ENCODE data around the gene RGS2.

Gene RGS2

GRCh38 chr1:192795916-192796618, 12.8 kb upstream of the RGS2 start:
- DNase-seq (ENCODE audit: low spot score) (no peak), FAIRE-seq (no peak)

- no peak for FAIRE-seq
- DNase-seq (ENCODE audit: low spot score): no peak
These were observed 11.7 kb upstream of the RGS2 start for GRCh38 chr1:192797143-192797542.

- DNase-seq (ENCODE audit: low spot score) (no peak), FAIRE-seq (no peak)
These were observed 10.9 kb upstream of the RGS2 start for GRCh38 chr1:192797891-192798290.

- DNase-seq (ENCODE audit: low spot score) (no peak), FAIRE-seq (no peak)
These were observed 7.4 kb upstream of the RGS2 start for GRCh38 chr1:192801451-192801850.

GRCh38 chr1:192802406-192802805, 6.4 kb upstream of the RGS2 start:
- DNase-seq (ENCODE audit: low spot score) (no peak), FAIRE-seq (no peak)

GRCh38 chr1:192803501-192803900, 5.3 kb upstream of the RGS2 start:
- FAIRE-seq: no peak
- no peak for DNase-seq (ENCODE audit: low spot score)

- peak; percentile 90 for FAIRE-seq
These were observed 3.0 kb upstream of the RGS2 start for GRCh38 chr1:192805832-192806323.

GRCh38 chr1:192807211-192808162, 1.4 kb upstream of the RGS2 start:
- FAIRE-seq (peak; percentile 67), DNase-seq (ENCODE audit: low spot score) (peak; percentile 54)

More at GRCh38 chr1:192805832-192806323, 3.0 kb upstream of the RGS2 start:
- DNase-seq (ENCODE audit: low spot score): peak; percentile 76

GRCh38 chr1:192808163-192808517, 699 bp upstream of the RGS2 start:
- DNase-seq (ENCODE audit: low spot score) (no peak), FAIRE-seq (no peak)

- DNase-seq (ENCODE audit: low spot score) (peak; percentile 37), FAIRE-seq (no peak)
These were observed 741 bp downstream of the RGS2 start for GRCh38 chr1:192809307-192810252.

GRCh38 chr1:192810253-192810880, 1.5 kb downstream of the RGS2 start:
- FAIRE-seq (no peak), DNase-seq (ENCODE audit: low spot score) (no peak)

- FAIRE-seq (no peak), DNase-seq (ENCODE audit: low spot score) (no peak)
These were observed 2.2 kb downstream of the RGS2 start for GRCh38 chr1:192811006-192811405.

GRCh38 chr1:192811594-192812239, 2.9 kb downstream of the RGS2 start:
- no peak for FAIRE-seq
- no peak for DNase-seq (ENCODE audit: low spot score)

- FAIRE-seq (no peak), DNase-seq (ENCODE audit: low spot score) (no peak)
These were observed 3.8 kb downstream of the RGS2 start for GRCh38 chr1:192812420-192813209.

- no peak for DNase-seq (ENCODE audit: low spot score)
- no peak for FAIRE-seq
These were observed 6.0 kb downstream of the RGS2 start for GRCh38 chr1:192814805-192815204.

GRCh38 chr1:192817246-192817645, 8.4 kb downstream of the RGS2 start:
- DNase-seq (ENCODE audit: low spot score) (no peak), FAIRE-seq (no peak)

GRCh38 chr1:192821296-192821695, 12.5 kb downstream of the RGS2 start:
- FAIRE-seq: no peak
- no peak for DNase-seq (ENCODE audit: low spot score)

GRCh38 chr1:192824511-192824910, 15.7 kb downstream of the RGS2 start:
- no peak for FAIRE-seq
- DNase-seq (ENCODE audit: low spot score): no peak

- FAIRE-seq (peak; percentile 94), DNase-seq (ENCODE audit: low spot score) (peak; percentile 95)
These were observed 18.1 kb downstream of the RGS2 start for GRCh38 chr1:192826791-192827546.
